Superior temporal gyrus (tissue), 1 donor: ENCODE measurements around the gene ANKRD11.
A peak's percentile ranks its signal among the peaks of the same experiment; 100 is the strongest.
"Not testable (repeated sequence)": the region's sequence is repeated elsewhere in the genome, so short reads cannot be mapped to it uniquely, and the experiment has no call there.

Experiments
- DNase-seq: peaks from one replicate; pipeline ENCODE4 v3.0.0-alpha.2; 2016; ENCODE audit errors: extremely low spot score

The ANKRD11 gene

GRCh38 chr16:89481356-89481955 lies 8.9 kb downstream of the ANKRD11 start:
- no peak for DNase-seq

- DNase-seq = no peak
These were observed 11.7 kb downstream of the ANKRD11 start for GRCh38 chr16:89478576-89479221.

GRCh38 chr16:89476811-89477261 lies 13.5 kb downstream of the ANKRD11 start:
- DNase-seq = no peak

- DNase-seq = no peak
These were observed 14.0 kb downstream of the ANKRD11 start for GRCh38 chr16:89476379-89476778.

GRCh38 chr16:89475144-89475543 lies 15.2 kb downstream of the ANKRD11 start:
- no peak for DNase-seq

GRCh38 chr16:89473791-89474414 lies 16.5 kb downstream of the ANKRD11 start:
- DNase-seq = no peak

GRCh38 chr16:89473136-89473712 lies 17.1 kb downstream of the ANKRD11 start:
- DNase-seq = no peak

- no peak for DNase-seq
These were observed 17.7 kb downstream of the ANKRD11 start for GRCh38 chr16:89472711-89473075.

- DNase-seq = no peak
These were observed 23.0 kb downstream of the ANKRD11 start for GRCh38 chr16:89467382-89467781.

GRCh38 chr16:89466920-89467319 lies 23.4 kb downstream of the ANKRD11 start:
- DNase-seq = no peak

- DNase-seq = not testable (repeated sequence)
These were observed 27.0 kb downstream of the ANKRD11 start for GRCh38 chr16:89463312-89463711.

- DNase-seq = not testable (repeated sequence)
These were observed 27.7 kb downstream of the ANKRD11 start for GRCh38 chr16:89462639-89463038.

GRCh38 chr16:89461890-89462289 lies 28.5 kb downstream of the ANKRD11 start:
- DNase-seq = not testable (repeated sequence)

GRCh38 chr16:89460556-89460955 lies 29.8 kb downstream of the ANKRD11 start:
- no peak for DNase-seq

GRCh38 chr16:89458967-89459366 lies 31.4 kb downstream of the ANKRD11 start:
- DNase-seq = no peak

GRCh38 chr16:89458551-89458950 lies 31.8 kb downstream of the ANKRD11 start:
- DNase-seq = no peak

GRCh38 chr16:89456419-89456959 lies 33.9 kb downstream of the ANKRD11 start:
- peak; percentile 53 for DNase-seq

- DNase-seq = no peak
These were observed 34.7 kb downstream of the ANKRD11 start for GRCh38 chr16:89455692-89456091.

- no peak for DNase-seq
These were observed 35.2 kb downstream of the ANKRD11 start for GRCh38 chr16:89455178-89455577.

GRCh38 chr16:89454378-89455125 lies 35.8 kb downstream of the ANKRD11 start:
- DNase-seq = not testable (repeated sequence)

- no peak for DNase-seq
These were observed 36.6 kb downstream of the ANKRD11 start for GRCh38 chr16:89453501-89454321.
